MG63 (cell line): ENCODE measurements around the gene BANF2. TPM values are rescaled to one million over a fixed set of nuclear protein-coding genes. Genes with fewer than 3 reads are reported as not detected.
"Not testable (repeated sequence)": the region's sequence is repeated elsewhere in the genome, so short reads cannot be mapped to it uniquely, and the experiment has no call there.

Source experiments
- DNase-seq: peaks from one replicate; pipeline ENCODE4 v3.0.0-alpha.2; 2020
- H3K27me3 ChIP-seq: fragments of 250-450 bp; sonication (Bioruptor Pico); 2 replicates; pipeline ENCODE4 v1.5.1; 2020; ENCODE audit warnings: mild to moderate bottlenecking, moderate library complexity
- H3K36me3 ChIP-seq: fragments of 250-450 bp; sonication (Bioruptor Pico); 2 replicates; pipeline ENCODE4 v1.5.1; 2020; ENCODE audit warnings: mild to moderate bottlenecking, moderate library complexity
- H3K4me3 ChIP-seq: fragments of 250-450 bp; sonication (Bioruptor Pico); 2 replicates; pipeline ENCODE4 v1.5.1; 2020; ENCODE audit warnings: mild to moderate bottlenecking, moderate library complexity
- H3K9me3 ChIP-seq: fragments of 250-450 bp; sonication (Bioruptor Pico); 2 replicates; pipeline ENCODE4 v1.5.1; 2020; ENCODE audit warnings: mild to moderate bottlenecking, moderate library complexity
- total RNA-seq: library from RNA; depleted of rRNA; stranded (reverse); fragments of >200 nt; shearing (Covaris generic); gene quantifications from 2 replicates; pipeline ENCODE4 v1.2.3, GENCODE V29; 2014; ENCODE audit warnings: low replicate concordance

The BANF2 gene
- total RNA-seq, 1 experiment from 2014 or later = not detected

DNA sequence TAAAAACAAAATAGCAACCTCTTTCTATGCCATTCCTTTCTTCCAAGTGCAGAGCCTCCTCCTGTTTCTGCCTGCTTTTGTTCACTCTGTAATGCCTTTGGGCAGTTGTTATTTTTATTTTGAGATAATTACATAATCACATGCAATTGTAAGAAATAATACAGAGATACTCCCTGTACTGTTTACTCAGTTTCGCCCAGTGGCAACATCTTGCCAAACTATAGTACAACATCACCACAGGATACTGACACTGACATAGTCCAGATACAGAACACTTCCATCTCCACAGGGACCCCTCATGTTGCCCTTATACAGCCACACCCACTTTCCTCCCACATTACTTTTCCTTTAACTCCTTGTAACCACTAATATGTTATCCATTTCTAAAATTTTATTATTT lies 59.7 kb downstream of the BANF2 start:
- Histone ChIP-seq H3K4me3 (no peak overlapping the region), H3K9me3 (no peaks in the 10 kb centered on the region), H3K27me3 (no peaks in the 10 kb centered on the region), H3K36me3 (no peaks in the 10 kb centered on the region)
- no peak for DNase-seq

DNA sequence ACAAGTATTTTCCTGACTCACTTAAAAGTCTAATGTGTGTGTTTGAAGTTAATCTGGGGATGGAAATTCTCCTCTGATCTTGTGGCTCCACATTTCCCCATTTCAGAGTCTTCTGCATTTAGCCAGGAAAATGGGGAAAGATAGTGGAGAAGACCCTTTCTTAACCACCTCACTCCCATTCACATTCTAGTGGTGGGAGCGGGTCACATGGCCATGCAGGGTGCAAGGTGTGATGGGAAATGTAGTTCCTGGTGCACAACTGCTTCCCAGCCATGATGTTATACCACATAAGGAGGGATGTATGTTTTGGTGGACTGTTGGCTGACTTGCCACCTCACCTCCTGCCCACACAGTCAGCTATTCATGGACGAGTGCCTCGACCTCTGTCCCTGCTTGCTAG lies 61.8 kb downstream of the BANF2 start:
- no peak for DNase-seq
- H3K36me3 ChIP-seq = no peaks in the 10 kb centered on the region
- no peaks in the 10 kb centered on the region for H3K27me3 ChIP-seq
- no peak overlapping the region for H3K4me3 ChIP-seq
- H3K9me3 ChIP-seq = no peaks in the 10 kb centered on the region

DNA sequence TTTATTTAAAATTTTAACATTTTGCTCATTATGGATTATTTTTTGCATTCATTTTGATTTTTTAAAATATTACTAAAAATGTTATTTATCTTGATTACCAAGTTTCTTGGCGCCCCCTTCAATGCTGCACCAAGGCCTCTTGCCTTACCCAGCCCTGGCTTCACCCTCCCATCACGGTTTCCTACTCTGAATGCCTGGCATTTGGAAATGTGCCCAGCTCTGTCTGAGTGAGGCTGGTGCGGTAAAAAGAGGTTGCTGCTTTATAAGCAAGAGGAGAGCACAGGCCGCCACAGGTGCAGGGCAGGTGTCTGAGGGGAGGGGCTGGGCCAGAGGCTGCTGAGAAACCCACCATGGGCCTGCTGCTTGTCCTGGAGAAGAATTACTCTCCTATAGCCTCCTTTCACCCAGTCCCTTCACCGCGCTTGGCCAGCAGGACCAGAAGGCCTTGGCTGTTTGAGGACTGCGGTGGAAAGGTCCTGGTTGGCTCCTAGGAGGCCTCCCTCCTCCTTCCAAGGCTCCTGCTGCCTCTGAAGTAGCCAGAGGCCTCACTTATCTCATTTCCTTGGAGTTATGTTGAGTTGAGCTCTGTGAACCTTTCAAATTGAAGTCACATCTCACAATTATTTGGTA lies 62.6 kb downstream of the BANF2 start:
- Histone ChIP-seq H3K9me3 (no peaks in the 10 kb centered on the region), H3K36me3 (no peaks in the 10 kb centered on the region), H3K4me3 (no peak overlapping the region), H3K27me3 (no peaks in the 10 kb centered on the region)
- no peak for DNase-seq

DNA sequence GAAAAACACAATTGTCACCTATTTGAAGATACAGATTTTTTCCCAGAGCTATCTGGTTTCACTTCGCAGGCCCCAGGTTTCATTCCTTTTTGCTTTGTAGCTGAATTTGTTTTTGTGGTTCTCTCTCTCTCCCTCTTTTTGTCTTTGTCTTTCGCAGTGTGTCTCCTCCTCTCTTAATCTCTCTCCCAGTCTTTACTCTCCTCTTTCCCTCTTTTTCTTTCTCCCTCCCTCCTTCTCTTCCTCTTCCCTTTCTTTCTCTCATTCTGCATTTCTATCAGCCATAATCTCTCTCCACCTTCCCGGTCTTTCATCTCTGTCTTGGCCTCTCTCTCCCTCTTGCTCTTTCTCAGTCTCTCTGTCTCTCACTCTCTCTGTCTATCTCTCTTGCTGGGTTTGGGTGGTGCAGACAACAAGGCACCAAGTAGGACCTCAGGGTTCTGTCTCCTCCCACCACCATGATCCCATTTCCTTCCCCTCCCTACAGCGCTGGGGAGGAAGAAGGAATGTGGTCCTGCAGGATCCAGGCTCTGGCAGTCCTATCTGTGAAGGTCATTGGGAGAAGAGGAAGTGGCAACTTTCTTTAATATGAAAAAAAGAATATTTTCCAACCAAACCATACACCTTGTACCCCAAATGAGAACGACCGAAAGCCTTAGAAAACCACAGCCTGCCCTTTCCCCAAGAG lies 63.2 kb downstream of the BANF2 start:
- no peak for DNase-seq
- no peak overlapping the region for H3K4me3 ChIP-seq
- no peaks in the 10 kb centered on the region for H3K36me3 ChIP-seq
- no peaks in the 10 kb centered on the region for H3K27me3 ChIP-seq
- H3K9me3 ChIP-seq = no peaks in the 10 kb centered on the region

DNA sequence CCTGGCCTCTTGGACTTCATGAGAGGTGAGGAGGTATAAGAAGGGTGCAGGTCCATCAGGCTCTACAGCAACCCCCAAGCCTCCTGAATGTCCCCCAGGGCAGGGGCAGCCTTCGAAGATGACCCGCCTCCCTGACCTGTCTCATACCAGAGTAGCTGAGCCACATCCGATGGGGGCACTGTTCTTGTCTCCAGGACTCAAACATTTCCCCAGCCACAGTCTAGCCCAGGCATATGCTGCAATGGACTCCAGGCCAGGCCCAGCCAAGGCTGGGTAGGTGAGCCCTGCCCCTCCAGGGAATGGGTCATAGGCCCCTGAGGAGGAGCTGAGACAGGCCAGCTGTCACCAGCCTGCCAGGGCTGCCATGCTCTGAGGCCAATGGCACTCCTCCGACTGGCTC lies 65.3 kb downstream of the BANF2 start:
- Histone ChIP-seq H3K4me3 (no peak overlapping the region), H3K27me3 (no peaks in the 10 kb centered on the region), H3K9me3 (no peaks in the 10 kb centered on the region), H3K36me3 (no peaks in the 10 kb centered on the region)
- no peak for DNase-seq

DNA sequence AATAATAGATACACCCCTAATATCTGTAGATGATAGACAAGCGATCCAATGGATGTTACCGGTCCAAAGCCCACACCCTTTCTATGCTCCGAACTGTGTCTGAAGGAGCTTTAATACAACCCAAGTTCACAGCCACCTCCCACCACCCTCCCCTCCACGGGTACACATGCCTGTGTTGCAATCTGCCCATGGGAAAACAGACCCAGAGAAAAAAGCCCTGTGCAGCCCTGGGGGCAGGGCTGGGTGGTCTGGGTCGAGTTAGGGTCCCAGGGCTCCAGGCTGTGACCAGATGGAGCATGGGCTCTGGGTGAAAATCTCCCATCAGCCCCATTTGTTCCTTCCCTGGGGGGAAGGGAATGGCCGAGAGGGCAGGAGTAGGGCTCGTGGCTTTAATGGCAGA lies 65.8 kb downstream of the BANF2 start:
- Histone ChIP-seq H3K9me3 (no peaks in the 10 kb centered on the region), H3K36me3 (no peaks in the 10 kb centered on the region), H3K4me3 (no peak overlapping the region), H3K27me3 (no peaks in the 10 kb centered on the region)
- no peak for DNase-seq

DNA sequence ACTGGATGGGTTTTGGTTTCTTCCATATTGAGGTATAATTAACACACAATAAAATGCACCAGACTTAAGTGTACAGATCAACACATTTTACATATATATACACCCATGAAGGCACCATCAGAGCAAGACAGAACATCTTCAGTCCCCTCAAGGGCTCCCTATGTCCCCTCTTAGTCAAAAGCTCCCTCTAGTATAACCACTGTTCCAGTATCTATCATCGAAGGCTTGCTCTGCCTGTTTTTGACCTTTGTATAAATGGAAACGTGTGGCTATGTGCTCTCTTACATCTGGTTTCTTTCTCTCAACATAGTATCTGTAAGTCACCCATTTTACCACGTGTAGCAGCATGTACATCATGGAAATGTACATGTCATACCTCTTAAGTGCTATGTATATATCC lies 66.5 kb downstream of the BANF2 start:
- DNase-seq = no peak
- H3K27me3 ChIP-seq = no peaks in the 10 kb centered on the region
- H3K4me3 ChIP-seq = no peak overlapping the region
- no peaks in the 10 kb centered on the region for H3K36me3 ChIP-seq
- H3K9me3 ChIP-seq = no peaks in the 10 kb centered on the region

DNA sequence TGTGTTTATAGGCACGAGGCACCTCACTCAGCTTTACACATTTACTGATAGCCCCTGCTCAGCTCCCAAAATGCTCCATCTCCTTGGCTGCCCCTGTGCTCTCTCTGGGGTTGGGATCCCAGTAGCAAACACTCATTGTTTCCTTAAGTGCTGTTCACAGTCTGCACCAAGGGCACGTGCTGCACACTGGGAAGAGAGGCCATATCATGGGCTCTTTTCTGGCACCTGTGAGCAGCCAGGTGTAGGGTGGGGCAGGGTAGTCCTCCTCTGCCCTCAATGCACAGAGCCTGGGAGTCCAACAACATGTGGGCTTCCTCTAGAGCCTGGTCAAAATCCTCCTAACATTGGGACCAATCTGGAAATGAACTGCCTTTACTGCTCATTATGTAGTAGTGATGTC lies 67.9 kb downstream of the BANF2 start:
- Histone ChIP-seq H3K9me3 (no peaks in the 10 kb centered on the region), H3K4me3 (no peak overlapping the region), H3K36me3 (no peaks in the 10 kb centered on the region), H3K27me3 (no peaks in the 10 kb centered on the region)
- no peak for DNase-seq

DNA sequence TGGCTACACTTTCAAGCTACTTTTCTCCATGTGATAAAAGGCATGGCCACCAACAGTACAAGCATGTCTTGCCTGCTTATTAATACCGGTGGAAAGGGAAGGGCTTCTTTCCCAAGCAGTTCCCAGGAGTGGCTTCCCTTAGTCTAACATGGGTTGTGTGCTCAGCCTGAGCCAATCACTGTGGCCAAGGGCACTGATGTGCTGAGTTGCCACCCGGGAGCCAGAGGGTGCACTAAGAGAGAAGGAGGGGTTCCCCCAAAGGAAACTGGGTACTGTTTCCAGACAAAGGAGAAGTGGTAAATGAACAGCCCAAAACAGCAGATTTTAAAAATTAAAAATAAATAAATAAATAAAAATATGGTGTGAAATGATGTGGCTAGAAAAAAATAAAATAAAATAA lies 68.5 kb downstream of the BANF2 start:
- H3K9me3 ChIP-seq = no peaks in the 10 kb centered on the region
- H3K36me3 ChIP-seq = no peaks in the 10 kb centered on the region
- H3K4me3 ChIP-seq = no peak overlapping the region
- no peak for DNase-seq
- no peaks in the 10 kb centered on the region for H3K27me3 ChIP-seq

DNA sequence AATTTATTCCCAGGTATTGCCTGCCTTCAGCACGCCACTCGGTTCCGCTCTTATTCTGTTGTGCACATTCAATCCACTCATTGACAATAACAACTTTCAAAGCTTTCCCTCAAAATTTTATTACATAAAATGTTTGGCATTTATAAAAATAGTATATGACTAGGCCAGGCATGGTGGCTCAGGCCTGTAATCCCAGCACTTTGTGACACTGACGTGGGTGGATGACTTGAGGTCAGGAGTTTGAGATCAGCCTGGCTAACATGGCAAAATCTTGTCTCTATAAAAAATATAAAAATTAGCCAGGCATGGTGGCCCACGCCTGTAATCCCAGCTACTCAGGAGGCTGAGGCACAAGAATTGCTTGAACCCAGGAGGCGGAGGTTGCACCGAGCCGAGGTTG lies 70.0 kb downstream of the BANF2 start:
- not testable (repeated sequence) for H3K9me3 ChIP-seq, DNase-seq, H3K4me3 ChIP-seq, H3K27me3 ChIP-seq, H3K36me3 ChIP-seq

DNA sequence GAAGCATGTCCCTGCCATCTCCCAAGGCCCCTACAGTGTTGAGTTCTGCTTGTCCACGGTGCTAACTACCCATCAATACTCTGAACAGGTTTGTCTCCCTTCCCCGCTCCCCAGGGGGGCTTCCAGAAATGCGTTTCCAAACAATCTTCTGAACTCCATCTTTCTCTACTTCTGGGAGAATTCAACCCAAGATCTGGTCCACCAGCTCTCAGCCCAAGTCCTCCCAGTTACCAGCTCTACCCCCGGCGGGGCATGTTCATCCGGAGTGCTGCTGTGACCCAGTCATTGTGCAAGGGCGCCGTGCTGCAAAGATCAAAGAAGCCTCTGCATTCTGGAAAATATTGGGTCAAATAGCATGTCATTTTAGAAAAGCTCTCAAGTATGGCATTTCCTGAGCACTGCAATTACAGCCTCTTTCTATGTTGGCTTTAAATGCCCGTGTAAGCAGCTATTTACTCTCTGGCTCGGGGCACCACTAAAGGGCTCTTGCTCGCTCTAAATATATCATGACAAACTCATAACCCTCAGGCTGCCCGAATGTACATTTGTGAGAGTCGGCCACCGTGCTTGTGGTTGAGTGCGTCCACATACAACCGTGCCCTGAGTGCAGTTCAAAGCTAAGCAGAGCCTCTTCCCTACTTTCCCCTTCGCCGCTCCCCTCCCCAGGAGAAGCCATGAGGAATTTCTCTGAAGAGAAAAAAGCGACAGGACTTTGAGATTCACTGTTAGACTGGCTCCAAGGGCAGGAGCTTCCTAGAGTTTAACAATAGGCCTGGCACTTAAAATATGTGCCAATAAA lies 71.6 kb downstream of the BANF2 start:
- no peak for DNase-seq
- H3K4me3 ChIP-seq = no peak overlapping the region
- H3K27me3 ChIP-seq = no peaks in the 10 kb centered on the region

DNA sequence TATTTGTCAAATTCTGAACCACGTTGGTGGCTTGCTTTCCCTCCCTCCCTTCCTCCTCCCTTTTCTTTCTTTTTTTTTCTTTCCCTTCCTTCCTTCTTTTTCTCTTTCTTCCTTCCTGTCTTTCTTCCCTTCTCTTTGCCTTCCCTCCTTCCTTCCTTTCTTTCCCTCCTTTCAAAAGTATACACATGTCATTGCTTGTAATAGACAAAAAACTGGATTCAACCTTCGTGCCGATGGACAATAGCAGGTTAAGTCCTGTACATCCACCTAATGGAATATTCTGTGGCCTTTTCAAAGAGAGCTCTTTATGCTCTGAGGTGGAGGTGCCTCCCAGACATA lies 72.2 kb downstream of the BANF2 start:
- no peak for DNase-seq
- no peaks in the 10 kb centered on the region for H3K27me3 ChIP-seq
- H3K36me3 ChIP-seq = no peaks in the 10 kb centered on the region
- H3K4me3 ChIP-seq = no peak overlapping the region
- no peaks in the 10 kb centered on the region for H3K9me3 ChIP-seq

More for the DNA sequence above, 71.6 kb downstream of the BANF2 start:
- no peaks in the 10 kb centered on the region for H3K36me3 ChIP-seq
- H3K9me3 ChIP-seq = no peaks in the 10 kb centered on the region

DNA sequence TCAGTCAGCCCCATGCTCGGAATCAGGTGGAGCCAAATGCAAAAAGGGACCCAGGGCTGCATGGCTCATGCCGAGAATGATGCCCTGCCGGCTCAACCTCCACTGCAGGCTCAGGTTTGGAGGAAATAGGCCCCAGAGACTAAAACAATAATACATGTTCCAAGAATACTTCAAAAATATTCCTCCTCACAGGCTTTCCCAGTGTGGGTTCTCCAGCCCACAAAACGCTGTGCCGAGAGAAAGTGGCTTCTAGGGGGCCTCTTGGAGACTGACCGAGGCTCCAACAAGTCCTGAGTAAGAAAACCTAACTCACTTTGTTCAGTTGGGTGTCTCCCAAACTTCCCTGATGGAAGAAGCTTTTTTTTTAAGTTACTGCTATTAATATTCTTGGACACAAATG lies 73.9 kb downstream of the BANF2 start:
- no peaks in the 10 kb centered on the region for H3K27me3 ChIP-seq
- H3K36me3 ChIP-seq = no peaks in the 10 kb centered on the region
- no peak overlapping the region for H3K4me3 ChIP-seq
- no peaks in the 10 kb centered on the region for H3K9me3 ChIP-seq
- DNase-seq = no peak

DNA sequence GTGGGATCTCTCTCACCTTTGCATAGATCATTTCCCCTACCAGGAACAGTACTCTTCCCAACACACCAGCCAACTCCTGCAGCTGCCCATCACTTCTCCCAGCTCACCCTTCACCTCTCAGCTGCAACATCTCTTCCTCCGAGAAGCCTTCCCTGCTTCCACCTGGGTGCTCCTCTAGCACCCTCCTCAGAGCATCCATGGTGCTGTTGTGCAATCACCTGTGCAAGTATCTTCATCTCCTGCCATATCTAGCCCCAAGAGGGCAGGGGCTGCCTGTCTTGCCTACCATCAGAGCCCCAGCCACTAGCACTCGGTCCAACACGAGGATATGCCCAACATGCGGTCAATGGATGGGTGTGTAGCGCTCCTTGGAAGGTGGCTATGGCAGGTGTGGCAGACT lies 75.8 kb downstream of the BANF2 start:
- no peaks in the 10 kb centered on the region for H3K9me3 ChIP-seq
- no peak overlapping the region for H3K4me3 ChIP-seq
- no peaks in the 10 kb centered on the region for H3K36me3 ChIP-seq
- no peaks in the 10 kb centered on the region for H3K27me3 ChIP-seq
- no peak for DNase-seq

DNA sequence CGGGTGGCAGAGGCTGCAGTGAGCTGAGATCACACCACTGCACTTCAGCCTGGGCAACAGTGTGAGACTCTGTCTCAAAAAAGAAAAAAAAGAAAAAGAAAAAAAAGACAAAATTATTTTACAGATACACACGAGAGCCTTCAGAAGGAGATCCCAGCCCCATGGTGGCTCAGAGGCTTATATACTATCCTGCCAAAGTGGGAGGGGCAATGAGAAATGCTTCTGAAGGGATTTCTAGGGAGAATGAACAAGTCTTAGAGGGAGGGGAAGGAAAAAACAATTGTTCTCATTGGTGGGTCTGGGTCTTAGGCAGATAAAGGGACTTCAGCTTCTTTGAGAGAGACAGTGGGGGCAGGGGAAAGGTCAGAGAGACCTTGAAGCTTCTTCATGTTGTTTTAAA lies 76.8 kb downstream of the BANF2 start:
- Histone ChIP-seq H3K4me3 (no peak overlapping the region), H3K27me3 (no peaks in the 10 kb centered on the region), H3K9me3 (no peaks in the 10 kb centered on the region), H3K36me3 (no peaks in the 10 kb centered on the region)
- no peak for DNase-seq

DNA sequence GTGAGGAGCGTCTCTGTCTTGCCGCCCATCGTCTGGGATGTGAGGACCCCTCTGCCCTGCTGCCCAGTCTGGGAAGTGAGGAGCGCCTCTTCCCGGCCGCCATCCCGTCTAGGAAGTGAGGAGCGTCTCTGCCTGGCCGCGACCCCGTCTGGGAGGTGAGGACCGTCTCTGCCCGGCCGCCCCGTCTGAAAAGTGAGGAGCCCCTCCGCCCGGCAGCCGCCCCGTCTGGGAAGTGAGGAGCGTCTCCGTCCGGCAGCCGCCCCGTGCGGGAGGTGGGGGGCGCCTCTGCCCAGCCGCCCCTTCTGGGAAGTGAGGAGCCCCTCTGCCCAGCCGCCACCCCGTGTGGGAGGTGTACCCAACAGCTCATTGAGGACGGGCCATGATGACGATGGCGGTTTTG lies 79.2 kb downstream of the BANF2 start:
- not testable (repeated sequence) for H3K4me3 ChIP-seq, DNase-seq, H3K27me3 ChIP-seq, H3K9me3 ChIP-seq, H3K36me3 ChIP-seq

DNA sequence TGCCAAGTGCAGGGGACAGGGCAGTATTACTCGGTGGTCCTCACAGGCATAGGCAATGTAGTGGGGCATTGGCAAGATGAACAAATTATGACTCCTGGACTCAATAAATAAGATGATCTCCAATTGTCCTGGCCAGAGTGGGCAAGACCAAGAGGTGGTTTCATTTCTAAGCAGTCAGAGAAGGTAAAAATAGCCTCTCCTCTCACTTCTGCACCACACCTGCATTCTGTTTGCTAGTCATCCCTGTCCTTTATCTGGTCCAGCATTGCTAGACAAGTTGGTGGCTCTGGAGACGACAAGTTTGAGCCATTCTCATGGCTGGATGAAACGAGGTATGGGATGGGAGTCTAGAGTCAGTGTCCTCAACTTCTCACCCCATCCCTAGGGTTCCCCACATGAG lies 83.0 kb downstream of the BANF2 start:
- H3K9me3 ChIP-seq = no peaks in the 10 kb centered on the region
- no peak for DNase-seq
- H3K4me3 ChIP-seq = no peak overlapping the region

DNA sequence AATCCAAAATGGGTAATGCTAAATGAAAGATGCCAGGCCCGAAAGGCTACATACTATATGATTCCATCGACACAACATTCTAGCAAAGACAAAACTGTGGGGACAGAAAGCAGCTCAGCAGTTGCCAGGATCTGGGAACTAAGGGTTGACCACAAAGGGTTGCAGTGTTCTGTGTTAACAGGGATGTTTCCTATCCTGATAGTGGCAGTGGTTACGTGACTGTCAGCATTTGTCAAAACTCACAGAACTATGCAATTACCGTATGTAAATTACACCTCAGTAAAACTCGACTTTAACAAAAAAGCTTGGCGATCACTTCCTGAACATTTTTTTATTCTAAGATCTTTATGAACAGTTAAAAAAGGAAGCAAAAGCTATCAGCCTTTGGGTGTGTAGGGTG lies 83.9 kb downstream of the BANF2 start:
- Histone ChIP-seq H3K27me3 (no peaks in the 10 kb centered on the region), H3K9me3 (no peaks in the 10 kb centered on the region), H3K36me3 (no peaks in the 10 kb centered on the region), H3K4me3 (no peak overlapping the region)
- no peak for DNase-seq

More for the DNA sequence above, 83.0 kb downstream of the BANF2 start:
- H3K27me3 ChIP-seq = no peaks in the 10 kb centered on the region
- no peaks in the 10 kb centered on the region for H3K36me3 ChIP-seq
